Measurements from ENCODE around the gene RAB1B.
A peak's percentile ranks its signal among the peaks of the same experiment; 100 is the strongest.

Gene RAB1B

GRCh38 chr11:66279092-66279734, 10.8 kb downstream of the RAB1B start:
- H3K27ac ChIP-seq (ENCODE audit: low read length) = no peak overlapping the region
- peak overlapping the region; percentile 35 for H3K4me3 ChIP-seq (ENCODE audit: low read length)
- no peaks in the 10 kb centered on the region for H3K27me3 ChIP-seq (ENCODE audit: control insufficient read depth, insufficient read depth, low read length)
- H3K9ac ChIP-seq (ENCODE audit: low read length) = peak overlapping the region; percentile 51
- H3K9me3 ChIP-seq (ENCODE audit: control insufficient read depth, low read depth, low read length) = no peaks in the 10 kb centered on the region
- peaks cover 12% of the 10 kb centered on the region for H3K4me1 ChIP-seq (ENCODE audit: control insufficient read depth, low read depth, low read length)
- H3K36me3 ChIP-seq (ENCODE audit: control insufficient read depth, low read depth, low read length) = peaks cover 10% of the 10 kb centered on the region

- no peaks in the 10 kb centered on the region for H3K27me3 ChIP-seq (ENCODE audit: control insufficient read depth, insufficient read depth, low read length)
- no peak overlapping the region for H3K27ac ChIP-seq (ENCODE audit: low read length)
- H3K9ac ChIP-seq (ENCODE audit: low read length) = no peak overlapping the region
- peaks cover 2% of the 10 kb centered on the region for H3K36me3 ChIP-seq (ENCODE audit: control insufficient read depth, low read depth, low read length)
- H3K9me3 ChIP-seq (ENCODE audit: control insufficient read depth, low read depth, low read length) = no peaks in the 10 kb centered on the region
- peaks cover 12% of the 10 kb centered on the region for H3K4me1 ChIP-seq (ENCODE audit: control insufficient read depth, low read depth, low read length)
- no peak overlapping the region for H3K4me3 ChIP-seq (ENCODE audit: low read length)
These were observed 12.0 kb downstream of the RAB1B start for GRCh38 chr11:66280428-66280827.

GRCh38 chr11:66281001-66281400, 12.6 kb downstream of the RAB1B start:
- Histone ChIP-seq H3K4me3 (ENCODE audit: low read length) (no peak overlapping the region), H3K27ac (ENCODE audit: low read length) (no peak overlapping the region), H3K9ac (ENCODE audit: low read length) (no peak overlapping the region), H3K27me3 (ENCODE audit: control insufficient read depth, insufficient read depth, low read length) (no peaks in the 10 kb centered on the region), H3K9me3 (ENCODE audit: control insufficient read depth, low read depth, low read length) (no peaks in the 10 kb centered on the region), H3K36me3 (ENCODE audit: control insufficient read depth, low read depth, low read length) (no peaks in the 10 kb centered on the region), H3K4me1 (ENCODE audit: control insufficient read depth, low read depth, low read length) (peaks cover 12% of the 10 kb centered on the region)

GRCh38 chr11:66281776-66282467, 13.5 kb downstream of the RAB1B start:
- Histone ChIP-seq H3K27me3 (ENCODE audit: control insufficient read depth, insufficient read depth, low read length) (no peaks in the 10 kb centered on the region), H3K9me3 (ENCODE audit: control insufficient read depth, low read depth, low read length) (no peaks in the 10 kb centered on the region), H3K36me3 (ENCODE audit: control insufficient read depth, low read depth, low read length) (no peaks in the 10 kb centered on the region), H3K4me1 (ENCODE audit: control insufficient read depth, low read depth, low read length) (peaks cover 12% of the 10 kb centered on the region), H3K27ac (ENCODE audit: low read length) (no peak overlapping the region), H3K4me3 (ENCODE audit: low read length) (no peak overlapping the region), H3K9ac (ENCODE audit: low read length) (no peak overlapping the region)

GRCh38 chr11:66282468-66283455, 14.3 kb downstream of the RAB1B start:
- H3K27ac ChIP-seq (ENCODE audit: low read length) = no peak overlapping the region
- no peaks in the 10 kb centered on the region for H3K36me3 ChIP-seq (ENCODE audit: control insufficient read depth, low read depth, low read length)
- H3K9me3 ChIP-seq (ENCODE audit: control insufficient read depth, low read depth, low read length) = no peaks in the 10 kb centered on the region
- H3K9ac ChIP-seq (ENCODE audit: low read length) = no peak overlapping the region
- peaks cover 12% of the 10 kb centered on the region for H3K4me1 ChIP-seq (ENCODE audit: control insufficient read depth, low read depth, low read length)
- no peaks in the 10 kb centered on the region for H3K27me3 ChIP-seq (ENCODE audit: control insufficient read depth, insufficient read depth, low read length)
- no peak overlapping the region for H3K4me3 ChIP-seq (ENCODE audit: low read length)

- Histone ChIP-seq H3K4me3 (ENCODE audit: low read length) (no peak overlapping the region), H3K9ac (ENCODE audit: low read length) (no peak overlapping the region), H3K27ac (ENCODE audit: low read length) (no peak overlapping the region), H3K36me3 (ENCODE audit: control insufficient read depth, low read depth, low read length) (no peaks in the 10 kb centered on the region), H3K27me3 (ENCODE audit: control insufficient read depth, insufficient read depth, low read length) (no peaks in the 10 kb centered on the region), H3K9me3 (ENCODE audit: control insufficient read depth, low read depth, low read length) (no peaks in the 10 kb centered on the region), H3K4me1 (ENCODE audit: control insufficient read depth, low read depth, low read length) (peaks cover 12% of the 10 kb centered on the region)
These were observed 15.1 kb downstream of the RAB1B start for GRCh38 chr11:66283461-66284105.

- Histone ChIP-seq H3K4me1 (ENCODE audit: control insufficient read depth, low read depth, low read length) (peaks cover 8% of the 10 kb centered on the region), H3K27ac (ENCODE audit: low read length) (no peak overlapping the region), H3K27me3 (ENCODE audit: control insufficient read depth, insufficient read depth, low read length) (no peaks in the 10 kb centered on the region), H3K9ac (ENCODE audit: low read length) (no peak overlapping the region), H3K9me3 (ENCODE audit: control insufficient read depth, low read depth, low read length) (no peaks in the 10 kb centered on the region), H3K4me3 (ENCODE audit: low read length) (no peak overlapping the region), H3K36me3 (ENCODE audit: control insufficient read depth, low read depth, low read length) (no peaks in the 10 kb centered on the region)
These were observed 16.2 kb downstream of the RAB1B start for GRCh38 chr11:66284526-66285078.

- Histone ChIP-seq H3K36me3 (ENCODE audit: control insufficient read depth, low read depth, low read length) (no peaks in the 10 kb centered on the region), H3K27ac (ENCODE audit: low read length) (no peak overlapping the region), H3K4me1 (ENCODE audit: control insufficient read depth, low read depth, low read length) (peaks cover 15% of the 10 kb centered on the region), H3K4me3 (ENCODE audit: low read length) (no peak overlapping the region), H3K9ac (ENCODE audit: low read length) (no peak overlapping the region), H3K27me3 (ENCODE audit: control insufficient read depth, insufficient read depth, low read length) (peaks cover 6% of the 10 kb centered on the region), H3K9me3 (ENCODE audit: control insufficient read depth, low read depth, low read length) (no peaks in the 10 kb centered on the region)
These were observed 17.0 kb downstream of the RAB1B start for GRCh38 chr11:66285250-66285947.

GRCh38 chr11:66286699-66287098, 18.3 kb downstream of the RAB1B start:
- no peak overlapping the region for H3K9ac ChIP-seq (ENCODE audit: low read length)
- H3K4me3 ChIP-seq (ENCODE audit: low read length) = no peak overlapping the region
- peaks cover 18% of the 10 kb centered on the region for H3K27me3 ChIP-seq (ENCODE audit: control insufficient read depth, insufficient read depth, low read length)
- no peaks in the 10 kb centered on the region for H3K9me3 ChIP-seq (ENCODE audit: control insufficient read depth, low read depth, low read length)
- H3K4me1 ChIP-seq (ENCODE audit: control insufficient read depth, low read depth, low read length) = peaks cover 14% of the 10 kb centered on the region
- H3K36me3 ChIP-seq (ENCODE audit: control insufficient read depth, low read depth, low read length) = no peaks in the 10 kb centered on the region
- H3K27ac ChIP-seq (ENCODE audit: low read length) = no peak overlapping the region

- Histone ChIP-seq H3K36me3 (ENCODE audit: control insufficient read depth, low read depth, low read length) (no peaks in the 10 kb centered on the region), H3K27ac (ENCODE audit: low read length) (no peak overlapping the region), H3K4me3 (ENCODE audit: low read length) (peak overlapping the region; percentile 76), H3K4me1 (ENCODE audit: control insufficient read depth, low read depth, low read length) (peaks cover 10% of the 10 kb centered on the region), H3K9ac (ENCODE audit: low read length) (no peak overlapping the region), H3K27me3 (ENCODE audit: control insufficient read depth, insufficient read depth, low read length) (peaks cover 23% of the 10 kb centered on the region), H3K9me3 (ENCODE audit: control insufficient read depth, low read depth, low read length) (no peaks in the 10 kb centered on the region)
These were observed 18.9 kb downstream of the RAB1B start for GRCh38 chr11:66287211-66287888.
